ENCODE measurements around the gene UNC5A.

Gene UNC5A

GRCh38 chr5:176853151-176853778, 42.9 kb downstream of the UNC5A start:
- no peaks in the 10 kb centered on the region for H3K4me1 ChIP-seq (ENCODE audit: control extremely low read depth in 1 of 4, control insufficient read depth in 4 of 4, insufficient read depth in 4 of 4, low read length in 3 of 4)
- POLR2A ChIA-PET = no interaction called here
- H3K9me3 ChIP-seq (ENCODE audit: control extremely low read depth in 1 of 5, control insufficient read depth in 4 of 5, insufficient read depth in 2 of 5, low read depth in 1 of 5, low read length in 4 of 5) = no peaks in the 10 kb centered on the region
- CTCF ChIA-PET = no interaction called here
- no peaks in the 10 kb centered on the region for H3K36me3 ChIP-seq (ENCODE audit: control insufficient read depth in 4 of 4, insufficient read depth in 4 of 4, low read length in 3 of 4)
- no peak for DNase-seq
- WGBS (ENCODE audit: insufficient coverage) = 84% methylated on average over 17 of the region's 20 CpGs
- H3K27me3 ChIP-seq (replicated peaks in 2 of 5; ENCODE audit: control insufficient read depth in 4 of 5, insufficient read depth in 5 of 5, low read length in 4 of 5) = peaks cover 0 to 45% (median 4%) of the 10 kb centered on the region in 5 experiments
- no peak overlapping the region for H3K27ac ChIP-seq (ENCODE audit: insufficient read depth in 1 of 2, low read depth in 1 of 2, low read length in 2 of 2, poor library complexity in 1 of 2, severe bottlenecking in 2 of 2)
- no peak overlapping the region for H3K4me3 ChIP-seq (ENCODE audit: control insufficient read depth in 1 of 7, extremely low read depth in 1 of 7, insufficient read depth in 4 of 7, low read depth in 2 of 7, low read length in 6 of 7)

- no peak overlapping the region for H3K4me3 ChIP-seq (ENCODE audit: control insufficient read depth in 1 of 7, extremely low read depth in 1 of 7, insufficient read depth in 4 of 7, low read depth in 2 of 7, low read length in 6 of 7)
- peaks cover 0 to 39% (median 4%) of the 10 kb centered on the region in 5 experiments for H3K27me3 ChIP-seq (replicated peaks in 2 of 5; ENCODE audit: control insufficient read depth in 4 of 5, insufficient read depth in 5 of 5, low read length in 4 of 5)
- no peaks in the 10 kb centered on the region for H3K4me1 ChIP-seq (ENCODE audit: control extremely low read depth in 1 of 4, control insufficient read depth in 4 of 4, insufficient read depth in 4 of 4, low read length in 3 of 4)
- no peak for DNase-seq
- CTCF ChIA-PET = no interaction called here
- POLR2A ChIA-PET = no interaction called here
- no peaks in the 10 kb centered on the region for H3K9me3 ChIP-seq (ENCODE audit: control extremely low read depth in 1 of 5, control insufficient read depth in 4 of 5, insufficient read depth in 2 of 5, low read depth in 1 of 5, low read length in 4 of 5)
- H3K36me3 ChIP-seq (ENCODE audit: control insufficient read depth in 4 of 4, insufficient read depth in 4 of 4, low read length in 3 of 4) = no peaks in the 10 kb centered on the region
- H3K27ac ChIP-seq (ENCODE audit: insufficient read depth in 1 of 2, low read depth in 1 of 2, low read length in 2 of 2, poor library complexity in 1 of 2, severe bottlenecking in 2 of 2) = no peak overlapping the region
- 50% methylated on average over 4 of the region's 8 CpGs for WGBS (ENCODE audit: insufficient coverage)
Observed at GRCh38 chr5:176854164-176854563, 43.8 kb downstream of the UNC5A start.

- Histone ChIP-seq H3K27ac (ENCODE audit: insufficient read depth in 1 of 2, low read depth in 1 of 2, low read length in 2 of 2, poor library complexity in 1 of 2, severe bottlenecking in 2 of 2) (no peak overlapping the region), H3K36me3 (ENCODE audit: control insufficient read depth in 4 of 4, insufficient read depth in 4 of 4, low read length in 3 of 4) (no peaks in the 10 kb centered on the region), H3K4me3 (ENCODE audit: control insufficient read depth in 1 of 7, extremely low read depth in 1 of 7, insufficient read depth in 4 of 7, low read depth in 2 of 7, low read length in 6 of 7) (no peak overlapping the region), H3K9me3 (ENCODE audit: control extremely low read depth in 1 of 5, control insufficient read depth in 4 of 5, insufficient read depth in 2 of 5, low read depth in 1 of 5, low read length in 4 of 5) (no peaks in the 10 kb centered on the region), H3K4me1 (ENCODE audit: control extremely low read depth in 1 of 4, control insufficient read depth in 4 of 4, insufficient read depth in 4 of 4, low read length in 3 of 4) (no peaks in the 10 kb centered on the region), H3K27me3 (replicated peaks in 2 of 5; ENCODE audit: control insufficient read depth in 4 of 5, insufficient read depth in 5 of 5, low read length in 4 of 5) (peaks cover 0 to 38% (median 4%) of the 10 kb centered on the region in 5 experiments)
- POLR2A ChIA-PET = no interaction called here
- 97% methylated on average over 13 of the region's 18 CpGs for WGBS (ENCODE audit: insufficient coverage)
- CTCF ChIA-PET = no interaction called here
- no peak for DNase-seq
Observed at GRCh38 chr5:176855598-176855997, 45.2 kb downstream of the UNC5A start.

GRCh38 chr5:176856746-176857145, 46.4 kb downstream of the UNC5A start:
- CTCF ChIA-PET = no interaction called here
- no peaks in the 10 kb centered on the region for H3K36me3 ChIP-seq (ENCODE audit: control insufficient read depth in 4 of 4, insufficient read depth in 4 of 4, low read length in 3 of 4)
- no peak overlapping the region for H3K4me3 ChIP-seq (ENCODE audit: control insufficient read depth in 1 of 7, extremely low read depth in 1 of 7, insufficient read depth in 4 of 7, low read depth in 2 of 7, low read length in 6 of 7)
- no peaks in the 10 kb centered on the region for H3K9me3 ChIP-seq (ENCODE audit: control extremely low read depth in 1 of 5, control insufficient read depth in 4 of 5, insufficient read depth in 2 of 5, low read depth in 1 of 5, low read length in 4 of 5)
- no peak overlapping the region for H3K27ac ChIP-seq (ENCODE audit: insufficient read depth in 1 of 2, low read depth in 1 of 2, low read length in 2 of 2, poor library complexity in 1 of 2, severe bottlenecking in 2 of 2)
- DNase-seq = no peak
- WGBS (ENCODE audit: insufficient coverage) = 67% methylated on average over 7 of the region's 8 CpGs
- H3K27me3 ChIP-seq (replicated peaks in 2 of 5; ENCODE audit: control insufficient read depth in 4 of 5, insufficient read depth in 5 of 5, low read length in 4 of 5) = peaks cover 0 to 50% (median 4%) of the 10 kb centered on the region in 5 experiments
- POLR2A ChIA-PET = no interaction called here
- H3K4me1 ChIP-seq (ENCODE audit: control extremely low read depth in 1 of 4, control insufficient read depth in 4 of 4, insufficient read depth in 4 of 4, low read length in 3 of 4) = no peaks in the 10 kb centered on the region

GRCh38 chr5:176857216-176857893, 47.0 kb downstream of the UNC5A start:
- peaks cover 0 to 56% (median 4%) of the 10 kb centered on the region in 5 experiments for H3K27me3 ChIP-seq (replicated peaks in 2 of 5; ENCODE audit: control insufficient read depth in 4 of 5, insufficient read depth in 5 of 5, low read length in 4 of 5)
- ChIA-PET CTCF (no interaction called here), POLR2A (no interaction called here)
- no peaks in the 10 kb centered on the region for H3K36me3 ChIP-seq (ENCODE audit: control insufficient read depth in 4 of 4, insufficient read depth in 4 of 4, low read length in 3 of 4)
- no peak for DNase-seq
- H3K4me3 ChIP-seq (ENCODE audit: control insufficient read depth in 1 of 7, extremely low read depth in 1 of 7, insufficient read depth in 4 of 7, low read depth in 2 of 7, low read length in 6 of 7) = no peak overlapping the region
- WGBS (ENCODE audit: insufficient coverage) = 77% methylated on average over 12 of the region's 19 CpGs
- H3K4me1 ChIP-seq (ENCODE audit: control extremely low read depth in 1 of 4, control insufficient read depth in 4 of 4, insufficient read depth in 4 of 4, low read length in 3 of 4) = no peaks in the 10 kb centered on the region
- no peak overlapping the region for H3K27ac ChIP-seq (ENCODE audit: insufficient read depth in 1 of 2, low read depth in 1 of 2, low read length in 2 of 2, poor library complexity in 1 of 2, severe bottlenecking in 2 of 2)
- H3K9me3 ChIP-seq (ENCODE audit: control extremely low read depth in 1 of 5, control insufficient read depth in 4 of 5, insufficient read depth in 2 of 5, low read depth in 1 of 5, low read length in 4 of 5) = no peaks in the 10 kb centered on the region

- H3K27ac ChIP-seq (ENCODE audit: insufficient read depth in 1 of 2, low read depth in 1 of 2, low read length in 2 of 2, poor library complexity in 1 of 2, severe bottlenecking in 2 of 2) = no peak overlapping the region
- ChIA-PET CTCF (no interaction called here), POLR2A (no interaction called here)
- no peak overlapping the region for H3K4me3 ChIP-seq (ENCODE audit: control insufficient read depth in 1 of 7, extremely low read depth in 1 of 7, insufficient read depth in 4 of 7, low read depth in 2 of 7, low read length in 6 of 7)
- no peaks in the 10 kb centered on the region for H3K36me3 ChIP-seq (ENCODE audit: control insufficient read depth in 4 of 4, insufficient read depth in 4 of 4, low read length in 3 of 4)
- WGBS (ENCODE audit: insufficient coverage) = 96% methylated on average over 9 of the region's 11 CpGs
- H3K4me1 ChIP-seq (ENCODE audit: control extremely low read depth in 1 of 4, control insufficient read depth in 4 of 4, insufficient read depth in 4 of 4, low read length in 3 of 4) = no peaks in the 10 kb centered on the region
- H3K27me3 ChIP-seq (replicated peaks in 2 of 5; ENCODE audit: control insufficient read depth in 4 of 5, insufficient read depth in 5 of 5, low read length in 4 of 5) = peaks cover 0 to 61% (median 4%) of the 10 kb centered on the region in 5 experiments
- H3K9me3 ChIP-seq (ENCODE audit: control extremely low read depth in 1 of 5, control insufficient read depth in 4 of 5, insufficient read depth in 2 of 5, low read depth in 1 of 5, low read length in 4 of 5) = no peaks in the 10 kb centered on the region
- DNase-seq = no peak
Observed at GRCh38 chr5:176857894-176858273, 47.5 kb downstream of the UNC5A start.

GRCh38 chr5:176859916-176860315, 49.6 kb downstream of the UNC5A start:
- no peaks in the 10 kb centered on the region for H3K36me3 ChIP-seq (ENCODE audit: control insufficient read depth in 4 of 4, insufficient read depth in 4 of 4, low read length in 3 of 4)
- H3K9me3 ChIP-seq (ENCODE audit: control extremely low read depth in 1 of 5, control insufficient read depth in 4 of 5, insufficient read depth in 2 of 5, low read depth in 1 of 5, low read length in 4 of 5) = no peaks in the 10 kb centered on the region
- H3K4me1 ChIP-seq (ENCODE audit: control extremely low read depth in 1 of 4, control insufficient read depth in 4 of 4, insufficient read depth in 4 of 4, low read length in 3 of 4) = no peaks in the 10 kb centered on the region
- CTCF ChIA-PET = interaction anchor here (1.1 kb wide), 1 partner anchor 8 kb away, joined by 3 read pairs; no protein-coding TSS in a partner anchor
- POLR2A ChIA-PET = no interaction called here
- DNase-seq = no peak
- no peak overlapping the region for H3K4me3 ChIP-seq (ENCODE audit: control insufficient read depth in 1 of 7, extremely low read depth in 1 of 7, insufficient read depth in 4 of 7, low read depth in 2 of 7, low read length in 6 of 7)
- WGBS (ENCODE audit: insufficient coverage) = 100% methylated on average over 1 of the region's 10 CpGs
- peaks cover 0 to 74% (median 21%) of the 10 kb centered on the region in 5 experiments for H3K27me3 ChIP-seq (replicated peaks in 2 of 5; ENCODE audit: control insufficient read depth in 4 of 5, insufficient read depth in 5 of 5, low read length in 4 of 5)
- H3K27ac ChIP-seq (ENCODE audit: insufficient read depth in 1 of 2, low read depth in 1 of 2, low read length in 2 of 2, poor library complexity in 1 of 2, severe bottlenecking in 2 of 2) = no peak overlapping the region
